ENCODE data around the gene CFB.

CFB gene

GRCh38 chr6:31966997-31967925, 21.4 kb downstream of the CFB start:
- H3K4me1 ChIP-seq (ENCODE audit: insufficient read depth, low read length), result 0 out of 2 replicates have a peak, but pooled peaks cover 3% of the 10 kb centered on the region
- no peak overlapping the region for H3K4me3 ChIP-seq (ENCODE audit: low read length)
- H3K36me3 ChIP-seq (ENCODE audit: insufficient read depth, low read length), result peaks cover 80% of the 10 kb centered on the region
- no peaks in the 10 kb centered on the region for H3K27me3 ChIP-seq (ENCODE audit: insufficient read depth, low read length)
- no peak overlapping the region for H3K9ac ChIP-seq (ENCODE audit: low read depth, low read length)
- 91% methylated on average over 10 of the region's 10 CpGs for WGBS
- no peaks in the 10 kb centered on the region for H3K9me3 ChIP-seq (ENCODE audit: insufficient read depth, low read depth, low read length)
- no peak overlapping the region for H3K27ac ChIP-seq (ENCODE audit: low read depth, low read length)

DNA sequence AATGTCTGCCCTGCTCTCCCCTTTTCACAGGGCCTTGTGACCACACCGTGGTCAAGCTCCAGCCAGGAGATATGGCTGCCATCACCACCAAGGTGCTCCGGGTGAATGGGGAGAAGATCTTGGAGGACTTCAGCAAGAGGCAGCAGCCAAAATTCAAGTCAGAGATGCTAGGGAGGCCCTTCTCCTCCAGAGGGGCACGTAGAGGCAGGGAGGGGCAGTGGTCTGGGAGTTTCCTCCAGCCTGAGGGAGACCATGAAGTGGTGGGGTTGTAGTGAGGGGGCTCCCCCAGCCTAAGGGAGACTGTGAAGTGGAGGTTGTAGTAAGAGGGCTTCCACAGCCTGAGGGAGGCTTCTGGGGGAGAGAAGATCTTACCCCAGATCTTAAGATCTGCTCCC, 22.0 kb downstream of the CFB start:
- H3K9me3 ChIP-seq (ENCODE audit: insufficient read depth, low read depth, low read length), result no peaks in the 10 kb centered on the region
- no peak overlapping the region for H3K27ac ChIP-seq (ENCODE audit: low read depth, low read length)
- WGBS, result 93% methylated on average over 3 of the region's 3 CpGs
- no peaks in the 10 kb centered on the region for H3K27me3 ChIP-seq (ENCODE audit: insufficient read depth, low read length)
- no peak overlapping the region for H3K4me3 ChIP-seq (ENCODE audit: low read length)
- peaks cover 73% of the 10 kb centered on the region for H3K36me3 ChIP-seq (ENCODE audit: insufficient read depth, low read length)
- H3K4me1 ChIP-seq (ENCODE audit: insufficient read depth, low read length), result peaks cover 4% of the 10 kb centered on the region; the same call in 1 of the 2 replicates
- H3K9ac ChIP-seq (ENCODE audit: low read depth, low read length), result no peak overlapping the region

DNA sequence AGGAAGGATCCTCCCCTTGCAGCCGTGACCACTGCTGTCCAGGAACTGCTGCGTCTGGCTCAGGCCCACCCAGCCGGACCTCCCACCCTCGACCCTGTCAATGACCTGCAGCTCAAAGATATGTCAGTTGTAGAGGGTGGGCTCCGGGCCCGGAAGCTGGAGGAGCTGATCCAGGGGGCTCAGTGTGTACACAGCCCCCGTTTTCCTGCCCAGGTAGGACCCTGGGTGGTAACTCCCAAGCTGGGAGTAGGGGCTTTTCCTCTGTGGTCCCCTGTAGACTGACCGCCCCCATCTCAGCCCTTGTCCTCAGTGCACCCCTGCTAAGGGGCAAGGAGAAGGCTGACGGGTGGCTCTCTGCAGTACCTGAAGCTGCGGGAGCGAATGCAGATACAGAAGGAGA, 22.4 kb downstream of the CFB start:
- Histone ChIP-seq H3K4me1 (ENCODE audit: insufficient read depth, low read length) (peaks cover 8% of the 10 kb centered on the region; the same call in 1 of the 2 replicates), H3K4me3 (ENCODE audit: low read length) (no peak overlapping the region), H3K9ac (ENCODE audit: low read depth, low read length) (no peak overlapping the region), H3K27me3 (ENCODE audit: insufficient read depth, low read length) (no peaks in the 10 kb centered on the region), H3K27ac (ENCODE audit: low read depth, low read length) (no peak overlapping the region), H3K9me3 (ENCODE audit: insufficient read depth, low read depth, low read length) (no peaks in the 10 kb centered on the region), H3K36me3 (ENCODE audit: insufficient read depth, low read length) (peaks cover 69% of the 10 kb centered on the region)
- 92% methylated on average over 11 of the region's 11 CpGs for WGBS

DNA sequence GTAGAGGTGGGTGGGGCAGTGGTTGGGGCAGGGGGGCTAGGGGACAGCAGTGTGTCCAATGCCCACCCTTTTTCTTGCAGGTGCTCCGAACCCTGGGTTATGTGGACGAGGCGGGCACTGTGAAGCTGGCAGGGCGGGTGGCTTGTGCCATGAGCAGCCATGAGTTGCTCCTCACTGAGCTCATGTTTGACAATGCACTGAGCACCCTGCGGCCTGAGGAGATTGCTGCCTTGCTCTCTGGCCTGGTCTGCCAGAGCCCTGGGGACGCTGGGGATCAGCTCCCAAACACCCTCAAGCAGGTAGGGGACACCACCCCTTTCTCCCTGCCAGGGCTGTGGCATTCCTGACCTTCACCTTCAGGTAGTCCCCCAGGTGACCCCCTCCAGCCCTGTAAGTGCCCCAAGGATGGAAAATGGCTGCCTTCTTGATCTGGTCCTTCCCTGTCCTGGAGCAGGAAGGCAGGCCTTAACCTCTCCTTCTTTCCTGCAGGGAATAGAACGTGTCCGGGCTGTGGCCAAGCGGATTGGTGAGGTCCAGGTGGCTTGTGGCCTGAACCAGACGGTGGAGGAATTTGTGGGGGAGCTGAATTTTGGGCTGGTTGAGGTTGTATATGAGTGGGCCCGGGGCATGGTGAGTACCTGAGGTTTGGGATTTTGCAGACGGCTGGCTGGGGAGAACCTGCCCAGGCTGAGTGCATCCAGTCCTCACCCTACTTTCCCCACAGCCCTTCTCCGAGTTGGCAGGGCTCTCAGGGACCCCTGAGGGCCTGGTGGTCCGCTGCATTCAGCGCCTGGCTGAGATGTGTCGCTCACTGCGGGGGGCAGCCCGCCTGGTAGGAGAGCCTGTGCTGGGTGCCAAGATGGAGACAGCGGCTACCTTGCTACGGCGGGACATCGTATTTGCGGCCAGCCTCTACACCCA, 23.2 kb downstream of the CFB start:
- Histone ChIP-seq H3K27ac (ENCODE audit: low read depth, low read length) (no peak overlapping the region), H3K27me3 (ENCODE audit: insufficient read depth, low read length) (no peaks in the 10 kb centered on the region), H3K4me3 (ENCODE audit: low read length) (no peak overlapping the region), H3K9ac (ENCODE audit: low read depth, low read length) (no peak overlapping the region), H3K9me3 (ENCODE audit: insufficient read depth, low read depth, low read length) (no peaks in the 10 kb centered on the region), H3K4me1 (ENCODE audit: insufficient read depth, low read length) (peaks cover 10% of the 10 kb centered on the region; the same call in 1 of the 2 replicates), H3K36me3 (ENCODE audit: insufficient read depth, low read length) (peaks cover 62% of the 10 kb centered on the region)
- whole genome bisulfite sequencing, result 94% methylated on average over 23 of the region's 23 CpGs

GRCh38 chr6:31969712-31970603, 24.1 kb downstream of the CFB start:
- H3K27ac ChIP-seq (ENCODE audit: low read depth, low read length), result no peak overlapping the region
- peaks cover 57% of the 10 kb centered on the region for H3K36me3 ChIP-seq (ENCODE audit: insufficient read depth, low read length)
- H3K4me3 ChIP-seq (ENCODE audit: low read length), result no peak overlapping the region
- 91% methylated on average over 15 of the region's 17 CpGs for WGBS
- H3K4me1 ChIP-seq (ENCODE audit: insufficient read depth, low read length), result peaks cover 10% of the 10 kb centered on the region; the same call in 1 of the 2 replicates
- no peaks in the 10 kb centered on the region for H3K9me3 ChIP-seq (ENCODE audit: insufficient read depth, low read depth, low read length)
- H3K27me3 ChIP-seq (ENCODE audit: insufficient read depth, low read length), result no peaks in the 10 kb centered on the region
- H3K9ac ChIP-seq (ENCODE audit: low read depth, low read length), result no peak overlapping the region

DNA sequence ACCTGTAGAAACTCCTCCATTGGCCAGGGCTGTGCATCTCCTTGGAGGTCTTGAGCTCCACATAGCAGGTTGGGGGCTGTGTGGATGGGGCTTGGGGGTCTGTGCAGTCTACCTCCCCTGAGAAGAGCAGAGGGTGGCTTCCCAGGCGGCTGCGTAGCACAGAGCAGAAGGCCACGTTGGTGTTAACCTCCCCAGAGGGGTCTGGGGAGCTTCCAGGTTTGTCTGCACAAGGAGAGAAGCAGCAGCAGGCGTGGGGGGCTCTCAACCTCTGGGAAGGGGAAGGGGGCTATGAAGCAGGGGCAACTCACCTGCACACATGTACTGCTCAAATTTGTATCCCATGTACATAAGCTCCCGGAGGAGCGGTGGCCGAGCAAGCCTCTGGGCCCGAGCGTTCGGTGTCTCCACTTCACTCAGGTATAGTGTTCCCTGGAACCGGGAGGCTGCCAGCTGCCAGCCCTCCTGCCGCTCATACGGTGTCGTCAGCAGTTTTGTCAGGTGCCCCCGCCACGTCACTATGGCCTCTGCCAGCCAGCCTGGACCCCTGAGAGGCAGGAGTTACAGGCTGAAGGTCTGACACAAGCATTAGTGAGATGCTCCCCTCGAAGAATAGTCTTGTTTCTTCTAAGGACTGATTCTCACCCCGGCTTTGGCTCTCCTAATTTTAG, 24.8 kb downstream of the CFB start:
- WGBS, result 90% methylated on average over 18 of the region's 18 CpGs
- Histone ChIP-seq H3K27ac (ENCODE audit: low read depth, low read length) (peak overlapping the region; percentile 98; the same call in 1 of the 2 replicates), H3K36me3 (ENCODE audit: insufficient read depth, low read length) (peaks cover 49% of the 10 kb centered on the region), H3K4me1 (ENCODE audit: insufficient read depth, low read length) (peaks cover 10% of the 10 kb centered on the region; the same call in 1 of the 2 replicates), H3K9me3 (ENCODE audit: insufficient read depth, low read depth, low read length) (no peaks in the 10 kb centered on the region), H3K4me3 (ENCODE audit: low read length) (peak overlapping the region; percentile 90), H3K9ac (ENCODE audit: low read depth, low read length) (peak overlapping the region; percentile 77; the same call in 1 of the 2 replicates), H3K27me3 (ENCODE audit: insufficient read depth, low read length) (no peaks in the 10 kb centered on the region)

DNA sequence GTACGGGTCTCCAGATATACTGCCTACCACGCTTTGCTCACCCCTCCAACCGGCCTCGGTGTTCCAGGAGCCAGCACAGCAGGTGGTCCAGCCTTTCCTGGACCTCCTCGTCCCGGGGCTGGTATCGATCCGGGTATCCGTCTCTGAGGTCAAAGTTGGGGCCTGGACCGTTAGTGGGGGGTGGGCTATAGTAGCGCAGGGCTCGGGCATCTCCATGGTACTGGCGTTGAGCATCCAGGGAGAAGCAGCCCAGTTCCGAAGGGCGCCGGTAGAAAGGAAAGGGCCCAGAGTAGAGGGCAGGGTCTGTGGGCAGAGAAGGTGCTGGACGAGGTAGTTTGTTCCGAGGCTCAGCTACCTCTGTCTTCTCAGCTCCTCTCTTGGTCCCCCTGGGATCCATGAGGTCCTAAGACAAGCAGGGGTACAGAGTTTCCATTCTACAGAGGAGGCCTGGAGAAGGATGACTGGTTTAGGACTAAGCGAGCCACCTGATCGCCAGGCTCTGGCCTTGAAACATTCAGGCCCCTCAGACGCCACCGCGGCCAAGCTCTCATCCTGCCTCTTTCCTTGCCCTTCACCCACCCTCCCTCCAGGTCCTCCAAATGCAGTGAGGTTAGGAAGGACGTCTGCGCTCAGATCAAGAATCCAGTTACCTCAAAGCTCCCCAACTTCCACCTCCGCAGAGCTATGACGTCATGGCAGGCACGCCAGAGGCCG, 25.5 kb downstream of the CFB start:
- Histone ChIP-seq H3K4me3 (ENCODE audit: low read length) (peak overlapping the region; percentile 90), H3K4me1 (ENCODE audit: insufficient read depth, low read length) (peaks cover 10% of the 10 kb centered on the region; the same call in 1 of the 2 replicates), H3K36me3 (ENCODE audit: insufficient read depth, low read length) (peaks cover 42% of the 10 kb centered on the region), H3K9ac (ENCODE audit: low read depth, low read length) (peak overlapping the region; percentile 77), H3K27ac (ENCODE audit: low read depth, low read length) (peak overlapping the region; percentile 98), H3K27me3 (ENCODE audit: insufficient read depth, low read length) (no peaks in the 10 kb centered on the region), H3K9me3 (ENCODE audit: insufficient read depth, low read depth, low read length) (no peaks in the 10 kb centered on the region)
- 35% methylated on average over 29 of the region's 29 CpGs for WGBS

- peaks cover 10% of the 10 kb centered on the region; the same call in 1 of the 2 replicates for H3K4me1 ChIP-seq (ENCODE audit: insufficient read depth, low read length)
- H3K9ac ChIP-seq (ENCODE audit: low read depth, low read length), result peak within 1 kb of the TSS; percentile 77
- peaks cover 35% of the 10 kb centered on the region for H3K36me3 ChIP-seq (ENCODE audit: insufficient read depth, low read length)
- H3K27me3 ChIP-seq (ENCODE audit: insufficient read depth, low read length), result no peaks in the 10 kb centered on the region
- no peaks in the 10 kb centered on the region for H3K9me3 ChIP-seq (ENCODE audit: insufficient read depth, low read depth, low read length)
- H3K4me3 ChIP-seq (ENCODE audit: low read length), result peak within 1 kb of the TSS; percentile 90
- H3K27ac ChIP-seq (ENCODE audit: low read depth, low read length), result peak within 1 kb of the TSS; percentile 98
- under 1% methylated on average over 62 of the region's 62 CpGs for WGBS
These were observed 26.3 kb downstream of the CFB start, which contains the start of gene DXO for GRCh38 chr6:31971993-31972708. TSS of gene DXO (minus strand) at chr6:31972138. CDS start at chr6:31971675, 463 bp downstream.

- H3K9me3 ChIP-seq (ENCODE audit: insufficient read depth, low read depth, low read length), result no peaks in the 10 kb centered on the region
- peaks cover 10% of the 10 kb centered on the region; the same call in 1 of the 2 replicates for H3K4me1 ChIP-seq (ENCODE audit: insufficient read depth, low read length)
- H3K36me3 ChIP-seq (ENCODE audit: insufficient read depth, low read length), result peaks cover 28% of the 10 kb centered on the region
- H3K27ac ChIP-seq (ENCODE audit: low read depth, low read length), result peak overlapping the region; percentile 98
- H3K27me3 ChIP-seq (ENCODE audit: insufficient read depth, low read length), result no peaks in the 10 kb centered on the region
- peak overlapping the region; percentile 77 for H3K9ac ChIP-seq (ENCODE audit: low read depth, low read length)
- peak overlapping the region; percentile 90 for H3K4me3 ChIP-seq (ENCODE audit: low read length)
- 15% methylated on average over 19 of the region's 19 CpGs for WGBS
These were observed 26.9 kb downstream of the CFB start for GRCh38 chr6:31972709-31973350.
